Measurements from ENCODE around the gene ULK4. TPM values are rescaled to one million over a fixed set of nuclear protein-coding genes. Genes with fewer than 3 reads are reported as not detected.

Gene ULK4
- total and polyA plus RNA-seq, 12 donors, result 1.6 to 24.5 (median 6.9) TPM

GRCh38 chr3:41653571-41654239 lies 308.2 kb downstream of the ULK4 start:
- no peaks in the 10 kb centered on the region for H3K27me3 ChIP-seq
- no peak overlapping the region for H3K27ac ChIP-seq
- H3K4me1 ChIP-seq (replicated peaks in 1 of 2), result peaks cover 0 to 11% of the 10 kb centered on the region in 2 donors
- WGBS, 4 donors, result 35 to 48% (median 36%) methylated on average over 2 of the region's 2 CpGs
- intact Hi-C loops (cut with DNase I), result no loop called here
- DNase-seq, result peak in 1 of 7 donors; percentile 9
- H3K36me3 ChIP-seq (replicated peaks in 1 of 2), result no peaks in the 10 kb centered on the region
- H3K9me3 ChIP-seq (replicated peaks in 1 of 3), result no peaks in the 10 kb centered on the region
- H3K4me3 ChIP-seq, result no peak overlapping the region
- TF ChIP-seq POLR2A (IDR thresholded peaks at IDR 0.05) (no peak), CTCF (IDR thresholded peaks at IDR 0.05) (no peak)

GRCh38 chr3:41652931-41653330 lies 309.0 kb downstream of the ULK4 start:
- intact Hi-C loops (cut with DNase I), result no loop called here
- Histone ChIP-seq H3K27ac (no peak overlapping the region), H3K27me3 (no peaks in the 10 kb centered on the region), H3K4me3 (no peak overlapping the region), H3K4me1 (replicated peaks in 1 of 2) (peaks cover 0 to 11% of the 10 kb centered on the region in 2 donors), H3K36me3 (replicated peaks in 1 of 2) (no peaks in the 10 kb centered on the region), H3K9me3 (replicated peaks in 1 of 3) (no peaks in the 10 kb centered on the region)
- 95 to 100% (median 97%) methylated on average over 3 of the region's 3 CpGs for WGBS, 4 donors
- TF ChIP-seq CTCF (IDR thresholded peaks at IDR 0.05) (no peak), POLR2A (IDR thresholded peaks at IDR 0.05) (no peak)
- no peak for DNase-seq

- WGBS, 4 donors, result 62 to 92% (median 87%) methylated on average over 4 of the region's 4 CpGs
- H3K36me3 ChIP-seq (replicated peaks in 1 of 2), result no peaks in the 10 kb centered on the region
- no peak overlapping the region for H3K27ac ChIP-seq
- intact Hi-C loops (cut with DNase I), result no loop called here
- no peaks in the 10 kb centered on the region for H3K9me3 ChIP-seq (replicated peaks in 1 of 3)
- DNase-seq, result no peak
- H3K4me1 ChIP-seq (replicated peaks in 1 of 2), result peaks cover 0 to 11% of the 10 kb centered on the region in 2 donors
- no peaks in the 10 kb centered on the region for H3K27me3 ChIP-seq
- H3K4me3 ChIP-seq, result no peak overlapping the region
- no peak for TF ChIP-seq POLR2A (IDR thresholded peaks at IDR 0.05)
- TF ChIP-seq CTCF (IDR thresholded peaks at IDR 0.05), result no peak
Measured at GRCh38 chr3:41652506-41652905, 309.4 kb downstream of the ULK4 start.

- TF ChIP-seq POLR2A (IDR thresholded peaks at IDR 0.05), result no peak
- TF ChIP-seq CTCF (IDR thresholded peaks at IDR 0.05), result no peak
- Histone ChIP-seq H3K4me1 (replicated peaks in 1 of 2) (peaks cover 0 to 11% of the 10 kb centered on the region in 2 donors), H3K27ac (no peak overlapping the region), H3K9me3 (replicated peaks in 1 of 3) (no peaks in the 10 kb centered on the region), H3K4me3 (no peak overlapping the region), H3K27me3 (no peaks in the 10 kb centered on the region), H3K36me3 (replicated peaks in 1 of 2) (no peaks in the 10 kb centered on the region)
- intact Hi-C loops (cut with DNase I), result no loop called here
- no peak for DNase-seq
Measured at GRCh38 chr3:41651718-41652117, 310.2 kb downstream of the ULK4 start.
